NCI-H128 (cell line): ENCODE data around the gene PRSS50.

Experiments used
- DNase-seq: peaks from one replicate; lab custom pipeline; 2025; ENCODE audit not compliant: unreplicated experiment; lab: John Stamatoyannopoulos, UW

Gene PRSS50

DNA sequence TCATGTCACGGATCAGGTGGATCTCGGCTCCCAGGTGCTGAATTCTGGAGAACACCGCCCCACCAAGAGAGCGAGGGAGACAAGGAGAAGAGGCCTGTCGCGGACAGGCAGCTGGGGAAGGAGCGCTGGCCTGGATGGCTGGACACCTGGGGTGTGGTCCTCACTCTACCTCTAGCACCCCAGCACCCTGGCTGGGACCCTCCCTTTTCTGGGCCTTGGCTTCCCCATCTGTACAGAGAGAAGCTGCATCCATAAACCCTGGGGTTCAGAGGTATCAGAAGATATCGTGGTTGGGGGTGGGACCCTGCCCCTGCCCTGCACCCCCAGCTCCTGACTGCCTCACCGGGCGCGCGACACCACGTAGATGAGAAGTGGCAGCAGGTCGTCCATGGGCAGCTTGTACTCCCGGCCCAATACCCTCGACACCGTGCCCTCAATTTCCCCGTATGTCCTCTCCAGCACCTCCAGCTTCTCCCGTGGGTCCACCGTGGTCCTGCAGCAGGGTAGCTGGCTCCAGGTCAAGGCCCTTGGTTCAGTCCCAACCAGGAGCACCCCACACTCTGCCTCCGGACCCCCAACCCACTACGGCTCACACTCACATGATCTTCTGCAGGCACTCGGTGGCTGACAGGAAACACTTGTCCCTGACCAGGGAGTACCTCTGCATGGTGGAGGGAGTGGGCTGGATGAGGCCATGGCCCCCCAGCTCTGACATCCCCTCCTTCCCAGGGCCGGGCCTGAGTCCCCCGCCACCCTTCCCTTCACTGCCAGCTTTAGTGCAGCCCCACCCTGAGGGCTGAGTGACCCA lies 45.9 kb downstream of the PRSS50 start:
- no peak for DNase-seq

DNA sequence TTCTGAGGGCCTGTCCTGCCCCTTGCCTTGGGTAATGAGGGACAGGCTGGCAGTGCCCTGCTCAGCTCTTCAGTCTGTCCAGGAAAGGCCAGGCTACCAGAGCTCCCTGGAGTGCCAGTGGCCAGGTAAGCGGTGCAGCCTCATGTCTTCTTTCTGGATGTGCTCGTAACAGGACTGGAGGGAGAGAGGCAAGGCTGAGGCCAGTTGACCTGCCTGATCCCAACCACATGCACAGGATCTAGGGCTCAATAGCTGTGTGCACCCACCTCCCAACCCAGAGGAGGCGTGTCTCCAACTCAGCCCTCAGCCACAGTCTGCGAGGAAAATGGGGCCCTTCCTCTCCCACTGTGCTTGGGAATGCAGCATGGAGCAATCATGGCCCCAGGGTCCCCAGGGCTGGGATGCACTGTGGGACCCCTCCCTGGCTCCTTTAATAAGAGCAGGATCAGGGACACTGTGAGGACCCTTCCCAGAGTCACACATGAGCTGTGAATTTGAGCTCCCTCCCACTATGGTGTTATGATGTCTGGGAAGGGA lies 46.7 kb downstream of the PRSS50 start:
- no peak for DNase-seq

DNA sequence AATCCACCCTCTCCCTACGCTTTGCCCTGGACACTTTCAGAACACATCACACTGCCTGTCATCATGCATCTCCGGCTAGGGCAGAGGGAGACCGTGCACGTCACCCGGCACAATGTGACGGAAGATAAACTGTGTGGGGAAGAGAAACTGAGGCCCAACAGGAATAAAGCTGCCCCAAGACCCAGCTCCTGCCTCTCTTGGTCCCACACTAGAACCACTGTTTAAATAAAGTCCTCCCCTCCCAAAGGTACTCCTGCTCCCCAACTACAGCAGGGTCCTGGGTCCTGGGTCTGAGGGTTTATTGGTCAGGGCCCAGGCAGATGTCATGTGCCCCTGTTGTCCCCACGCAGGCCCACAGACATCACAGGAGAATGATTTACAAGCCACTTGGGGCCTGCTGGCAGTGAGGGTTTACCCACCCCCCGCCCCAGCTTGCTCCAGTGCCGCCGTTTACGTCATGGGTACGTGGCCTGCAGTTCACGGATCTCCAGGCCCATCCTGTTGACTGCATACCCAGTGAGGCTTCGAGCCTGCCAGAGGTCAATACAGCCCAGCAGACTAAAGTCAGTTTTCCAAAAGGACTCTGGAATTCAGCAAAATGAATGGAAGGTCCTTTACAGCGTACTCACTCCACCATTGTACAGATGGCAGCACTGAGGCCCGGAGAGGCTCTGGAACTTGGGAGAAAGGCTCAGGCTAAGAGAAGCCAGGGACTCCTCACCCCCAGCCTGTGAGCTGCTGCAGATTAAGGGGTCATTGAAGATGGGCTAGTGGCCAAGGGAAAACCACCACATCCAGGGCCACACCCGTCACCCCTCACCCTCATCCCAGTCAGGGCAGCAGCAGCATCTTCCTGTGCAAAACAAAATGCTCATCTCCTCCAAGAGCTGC lies 47.4 kb downstream of the PRSS50 start:
- DNase-seq = no peak

DNA sequence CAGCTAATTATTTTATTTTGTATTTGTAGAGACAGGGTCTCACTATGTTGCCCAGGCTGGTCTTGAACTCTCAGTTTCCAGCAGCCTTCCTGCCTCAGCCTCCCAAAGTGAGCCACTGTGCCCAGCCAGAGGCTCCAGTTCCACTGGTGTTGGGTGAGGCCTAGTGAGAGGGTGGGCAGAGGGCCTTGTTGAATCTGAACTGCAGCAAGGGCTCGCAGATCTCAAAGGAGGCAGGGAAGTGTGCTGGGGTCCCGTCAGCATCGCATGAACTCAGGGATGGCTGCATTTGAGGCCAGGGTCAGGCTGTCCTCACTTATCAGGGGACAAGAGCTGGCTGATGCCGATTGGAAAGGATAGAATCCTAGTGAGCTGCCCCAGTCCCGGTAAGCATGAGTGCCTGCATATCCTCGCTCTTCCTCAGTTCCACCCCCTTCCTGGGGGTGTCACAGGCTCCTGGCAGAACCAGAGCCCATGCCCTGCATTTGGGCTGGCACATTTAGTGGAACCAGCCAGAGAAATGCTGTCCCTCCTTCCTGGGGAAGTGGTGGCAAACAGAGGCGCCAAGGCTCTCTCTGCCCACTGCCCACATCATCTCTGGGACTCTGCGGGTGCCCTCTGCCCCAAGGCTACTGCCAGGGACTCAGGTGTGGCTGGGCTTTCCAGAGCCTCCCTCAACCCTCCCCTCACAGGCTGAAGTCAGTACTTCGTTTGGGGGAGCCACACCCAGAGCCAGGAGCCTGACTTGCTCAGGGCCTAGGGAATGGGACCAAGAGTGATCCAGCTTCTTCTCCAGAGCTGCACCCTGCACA lies 48.3 kb downstream of the PRSS50 start:
- no peak for DNase-seq

DNA sequence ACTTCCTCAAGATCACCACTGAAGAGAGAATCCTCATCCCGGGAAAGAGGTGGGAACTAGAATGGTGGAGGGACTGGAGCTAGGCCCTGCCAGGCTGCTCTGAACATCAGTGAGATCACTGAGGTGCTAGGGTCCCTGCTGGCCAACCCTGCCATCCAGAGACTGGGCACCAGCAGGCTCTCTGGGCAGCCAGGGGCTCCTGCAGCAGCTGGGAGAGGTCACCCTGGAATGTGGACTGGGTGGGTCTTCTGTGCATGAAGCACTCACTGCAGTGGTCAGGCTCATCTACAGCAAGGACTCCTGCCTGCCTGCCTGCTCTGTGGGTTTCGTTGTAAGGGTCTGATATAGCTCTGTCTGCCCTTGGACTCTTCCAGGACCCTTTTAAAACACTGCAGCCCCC lies 49.1 kb downstream of the PRSS50 start:
- DNase-seq = no peak

DNA sequence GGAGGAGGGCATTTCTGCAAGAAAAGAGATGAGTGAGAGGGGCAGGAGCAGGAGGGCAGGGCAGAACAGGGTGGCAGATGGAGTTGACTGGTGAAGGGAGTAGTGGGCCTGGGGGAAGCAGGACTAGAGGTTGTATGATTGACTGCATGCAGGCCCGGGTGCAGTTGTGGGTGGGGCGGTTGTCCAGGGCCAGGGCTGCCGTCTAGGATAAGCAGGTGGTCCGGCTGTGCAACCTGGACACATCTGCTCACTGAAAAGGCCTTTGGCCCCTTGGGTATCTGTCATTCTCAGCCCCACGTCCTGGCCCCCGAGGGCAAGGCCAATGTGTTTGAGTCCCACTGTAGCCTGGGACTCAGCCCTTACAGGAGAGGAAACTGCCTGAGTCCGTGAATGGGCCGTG lies 49.6 kb downstream of the PRSS50 start:
- no peak for DNase-seq

DNA sequence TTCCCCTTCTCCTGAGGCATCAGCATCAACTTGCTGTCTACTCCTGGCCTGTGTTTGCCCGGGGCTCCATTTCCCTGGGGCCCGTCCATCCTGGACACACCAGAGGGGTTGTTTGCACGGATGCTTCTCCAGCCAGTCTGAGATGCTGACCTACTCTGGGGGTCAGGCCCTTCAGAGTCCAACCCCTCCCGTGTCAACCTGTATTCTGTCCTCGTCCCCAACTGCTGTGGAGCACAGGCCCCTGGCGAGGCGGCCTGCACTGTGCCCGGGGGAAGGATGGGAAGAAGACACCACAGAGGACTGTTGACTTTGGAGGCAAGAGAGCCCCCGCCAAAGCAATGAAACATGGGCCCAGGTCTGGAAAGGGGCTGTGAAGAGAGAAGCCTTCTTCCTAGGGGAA lies 50.0 kb downstream of the PRSS50 start:
- no peak for DNase-seq

DNA sequence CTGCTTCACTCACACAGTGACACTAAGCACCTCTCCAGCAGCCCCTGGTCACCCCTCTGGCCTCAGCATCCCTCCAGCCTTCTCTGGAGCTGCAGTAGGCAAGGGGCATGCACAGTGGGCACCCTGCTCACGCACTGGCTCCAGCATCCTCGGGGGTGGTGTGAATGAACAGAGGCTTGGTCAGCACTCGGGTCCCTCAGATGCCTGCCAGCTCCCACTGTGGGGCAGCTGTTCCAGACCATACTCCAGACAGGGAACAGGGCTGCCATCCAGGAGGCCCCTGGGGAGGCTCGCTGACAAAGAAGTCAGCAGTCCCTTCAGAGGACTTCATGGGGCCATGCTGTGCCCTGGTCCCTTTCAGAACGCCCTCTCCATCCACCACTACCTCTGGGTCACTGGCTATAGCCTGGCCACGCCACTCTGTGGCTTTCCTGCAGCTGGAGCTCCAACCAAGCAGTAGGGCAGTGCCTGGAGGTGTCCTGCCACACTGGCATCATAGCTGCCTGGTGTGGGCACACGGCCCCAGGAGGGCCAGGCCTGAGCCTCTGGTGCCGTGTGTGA lies 50.5 kb downstream of the PRSS50 start:
- no peak for DNase-seq

DNA sequence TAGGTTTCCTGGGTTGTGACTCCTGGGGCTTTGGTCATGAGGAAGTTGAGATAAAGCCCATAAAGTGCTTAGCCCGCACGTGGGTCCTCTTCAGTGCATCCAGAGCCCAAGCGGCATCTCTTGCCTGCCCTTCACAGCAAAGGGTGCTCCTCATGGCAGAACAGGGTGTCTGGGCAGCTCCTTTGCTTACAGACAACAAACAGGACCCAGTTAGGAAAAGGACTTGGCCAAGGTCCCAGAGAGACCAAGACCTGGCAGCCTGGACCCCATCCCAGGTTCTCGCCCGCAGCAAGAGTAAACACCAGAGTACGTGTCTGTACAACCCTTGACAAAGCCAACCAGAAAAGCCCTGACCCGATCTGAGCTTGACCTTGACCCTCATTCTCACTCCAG lies 51.2 kb downstream of the PRSS50 start:
- DNase-seq = no peak

DNA sequence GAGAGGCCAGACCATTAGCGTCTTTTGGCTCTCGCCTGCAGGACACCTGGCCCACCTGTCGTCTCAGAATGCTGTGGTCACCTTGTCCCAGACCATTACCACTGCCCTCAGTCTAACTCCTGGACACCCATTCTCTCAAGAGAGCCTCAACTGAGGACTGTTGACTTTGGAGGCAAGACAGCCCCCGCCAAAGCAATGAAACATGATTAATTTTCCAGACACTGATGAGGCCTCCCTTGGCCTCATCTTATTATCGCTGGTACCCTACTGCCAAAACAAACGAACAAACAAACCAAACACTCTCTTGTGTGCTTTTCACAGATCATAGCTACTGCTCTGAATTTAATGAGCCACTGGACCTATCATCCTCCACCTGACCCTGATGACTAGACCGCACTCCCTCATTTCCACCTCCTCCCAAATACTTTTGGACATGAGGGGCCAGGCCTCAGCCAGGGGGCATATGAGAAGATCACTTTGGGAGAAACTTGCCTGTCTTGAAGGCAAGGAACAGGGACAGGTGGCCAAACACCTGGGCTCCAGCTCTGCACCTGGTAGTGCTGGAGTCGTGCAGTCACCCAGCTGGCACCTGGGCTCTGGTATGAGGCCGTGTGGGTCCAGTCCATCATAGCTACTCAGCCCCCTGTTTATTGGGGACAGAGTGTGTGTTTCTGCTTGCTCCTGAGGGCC lies 51.8 kb downstream of the PRSS50 start:
- no peak for DNase-seq

DNA sequence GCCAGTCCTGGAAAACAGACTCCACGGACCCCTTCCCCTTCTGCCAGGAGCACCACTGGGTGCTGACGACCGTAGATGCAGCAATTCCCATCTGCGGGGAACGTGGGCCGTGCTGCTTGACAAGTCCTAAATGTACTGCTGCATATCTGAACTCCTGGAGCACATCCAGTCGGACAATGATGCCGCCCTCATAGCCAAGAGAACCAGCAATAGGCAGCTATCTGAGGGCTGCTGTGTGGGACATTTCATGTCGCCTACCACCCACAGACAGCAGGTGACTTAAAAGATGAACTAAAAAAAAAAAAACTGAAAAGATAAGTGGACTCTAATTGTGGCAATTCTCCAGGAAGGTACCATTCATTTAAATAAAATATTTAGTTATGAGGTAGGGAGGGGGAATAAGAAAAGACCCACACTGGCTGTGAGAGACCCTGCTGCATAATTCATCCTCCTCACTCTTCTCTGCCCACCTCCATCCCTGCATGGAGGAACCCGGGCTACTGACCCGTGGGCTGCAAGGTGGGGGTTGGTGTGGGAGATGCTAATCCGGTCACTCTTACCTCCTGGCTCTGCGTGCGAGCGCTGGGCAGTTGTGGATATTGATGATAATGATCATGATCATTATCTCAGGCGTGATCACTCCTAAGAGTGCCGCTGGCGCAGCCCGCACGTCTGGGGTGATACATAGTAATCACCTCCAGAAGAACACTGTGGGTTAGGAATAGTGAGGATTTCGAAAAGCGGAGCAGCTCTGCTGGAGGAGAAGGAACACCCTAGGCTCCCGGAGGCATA lies 52.5 kb downstream of the PRSS50 start:
- DNase-seq = no peak

DNA sequence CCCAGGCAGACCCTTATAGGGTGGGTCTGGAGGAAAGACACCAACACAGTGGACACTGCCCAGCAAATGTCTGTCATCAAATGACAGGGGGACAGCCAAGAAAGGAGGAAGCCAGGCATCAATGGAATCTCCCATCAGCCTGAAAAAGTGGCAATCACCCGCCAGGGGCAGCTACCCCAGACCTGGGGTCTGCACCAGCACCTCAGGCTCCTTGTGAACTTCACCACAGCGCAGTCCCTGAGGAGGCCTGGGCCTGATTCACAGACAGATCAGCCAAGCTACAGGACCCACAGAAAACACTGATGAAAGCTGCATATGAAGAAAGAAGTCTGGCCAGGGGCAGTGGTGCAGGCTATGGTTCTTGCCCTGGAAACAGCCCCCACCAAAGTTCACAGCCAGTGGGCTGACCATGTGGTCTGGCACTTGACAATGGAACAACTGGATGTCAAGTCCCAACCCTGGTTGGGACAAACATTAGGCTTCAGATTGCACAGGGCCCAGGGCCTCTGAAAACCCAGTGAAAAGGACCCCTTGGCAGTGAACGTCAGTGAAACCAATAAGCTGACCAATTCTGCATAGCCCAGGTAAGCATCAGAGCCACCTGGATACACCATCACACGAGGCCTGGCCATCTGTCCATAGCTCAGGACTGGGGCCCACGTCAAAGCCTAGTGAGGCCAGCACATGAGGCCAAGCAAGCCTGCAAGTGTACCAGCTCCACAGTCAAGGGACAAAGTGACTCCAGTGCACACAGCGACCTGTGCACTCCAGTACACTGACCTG lies 53.3 kb downstream of the PRSS50 start:
- DNase-seq = no peak

DNA sequence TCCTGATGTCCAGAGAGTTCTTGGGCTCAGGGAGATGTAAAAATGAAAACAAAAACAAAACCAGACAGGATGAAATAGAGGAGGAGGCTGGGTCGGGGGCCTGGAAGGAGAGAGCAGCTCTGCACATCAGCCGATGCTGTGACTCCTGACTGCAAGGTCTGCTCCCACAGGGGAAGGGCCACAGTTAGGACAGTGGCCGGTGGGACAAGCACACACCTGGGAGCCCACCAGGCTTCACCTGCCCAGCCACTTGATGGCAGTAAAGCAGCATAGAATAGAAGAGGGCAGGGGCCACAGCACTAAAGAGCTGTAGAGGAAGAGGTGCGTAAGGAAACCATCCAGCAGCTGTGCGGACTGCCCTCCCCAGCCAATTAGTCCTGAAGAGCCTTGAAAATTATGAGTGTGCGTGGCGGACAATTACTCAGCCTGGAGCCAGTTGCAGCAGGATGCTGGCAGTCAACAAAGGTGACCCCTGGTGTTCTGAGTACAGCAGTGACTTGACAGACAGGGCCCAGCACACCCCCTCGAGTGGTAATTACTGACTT lies 54.0 kb downstream of the PRSS50 start:
- DNase-seq = peak; percentile 34

DNA sequence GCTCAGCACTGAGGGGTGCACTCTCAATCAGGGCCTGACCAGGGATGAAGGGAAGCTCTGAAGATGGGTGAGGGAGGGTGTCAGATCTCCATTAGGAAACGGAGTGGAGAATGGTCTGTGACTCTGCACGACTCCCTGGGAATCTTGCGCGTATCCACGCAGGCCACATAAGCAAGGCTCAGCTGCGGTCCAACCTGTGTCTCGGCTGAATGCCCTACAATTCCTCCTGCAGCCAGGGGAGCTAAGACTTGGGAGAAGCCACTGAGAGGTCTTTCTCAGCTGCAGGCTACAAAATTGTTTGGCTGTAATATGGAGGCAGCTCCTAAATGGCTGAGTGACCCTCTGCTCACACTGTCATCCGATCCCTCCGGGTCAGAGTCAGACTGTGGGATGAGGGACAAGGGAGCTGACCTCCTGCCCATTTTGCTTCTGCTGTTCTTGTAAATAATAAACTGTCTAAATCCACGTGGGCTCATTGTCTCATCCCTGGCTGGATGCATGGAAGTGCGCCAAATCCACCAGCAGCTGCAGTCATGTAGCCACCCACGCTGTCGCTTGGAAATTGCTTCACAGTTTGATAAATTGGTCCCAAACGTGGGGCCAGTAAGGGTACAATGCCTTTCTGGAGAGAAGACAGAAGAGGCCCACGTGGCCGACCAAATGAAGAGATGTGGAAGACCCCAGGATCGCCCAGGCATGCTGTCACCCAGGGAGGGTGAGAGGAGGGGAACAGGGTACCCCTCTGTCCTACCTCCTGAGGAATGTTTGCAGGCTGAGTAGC lies 54.7 kb downstream of the PRSS50 start:
- DNase-seq = no peak
